Omental fat pad (tissue), 4 donors: ENCODE results near the gene CALB2. TPM values are rescaled to one million over a fixed set of nuclear protein-coding genes. Genes with fewer than 3 reads are reported as not detected.

Experiments used
- ATAC-seq: fragments of 150-250 bp; one replicate; pipeline ENCODE4 v1.9.1; 2016; ENCODE audit warnings: mild to moderate bottlenecking, moderate library complexity; ENCODE audit not compliant: low FRiP score
- DNase-seq: peaks from one replicate; pipeline ENCODE4 v3.0.0-alpha.2; 2019; ENCODE audit warnings: low spot score
- CTCF ChIP-seq, 3 donors: fragments of 450-650 bp; IDR thresholded peaks; one replicate each; pipeline ENCODE4 v1.5.1; 2016 to 2017; ENCODE audit warnings: antibody characterized with exemption in 3 of 3, mild to moderate bottlenecking in 3 of 3, moderate library complexity in 2 of 3
- total RNA-seq, 4 donors: library from RNA; depleted of rRNA; stranded (reverse); fragments of >200 nt; gene quantifications; one replicate each; pipeline ENCODE4 v1.1.0, GENCODE V29; 2016

Gene CALB2
- total RNA-seq, 4 donors from 2014 or later = 15.0 to 148 (median 105) TPM

DNA sequence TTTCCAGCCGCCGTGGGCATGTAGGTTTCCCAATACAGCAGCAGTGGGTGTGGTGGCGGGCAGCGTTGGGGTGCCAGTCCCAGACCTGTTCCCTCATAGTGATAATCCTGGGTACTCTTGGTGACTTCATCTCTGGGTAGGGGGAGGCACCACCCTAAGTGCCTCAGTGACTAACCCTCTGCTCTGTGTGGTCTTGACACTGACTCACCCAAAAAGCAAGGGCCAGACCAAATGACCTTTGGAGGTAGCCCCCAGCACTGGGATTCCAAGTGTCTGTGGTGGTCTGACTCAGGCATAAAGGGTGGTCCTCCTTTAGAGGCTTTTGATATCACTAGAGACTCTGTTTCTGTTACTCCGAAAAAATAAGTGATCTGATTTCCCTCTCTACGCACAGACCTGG is 908 bp downstream of the CALB2 start:
- no peak for TF ChIP-seq CTCF (IDR thresholded peaks at IDR 0.05)
- DNase-seq (no peak), ATAC-seq (peak; percentile 61)

DNA sequence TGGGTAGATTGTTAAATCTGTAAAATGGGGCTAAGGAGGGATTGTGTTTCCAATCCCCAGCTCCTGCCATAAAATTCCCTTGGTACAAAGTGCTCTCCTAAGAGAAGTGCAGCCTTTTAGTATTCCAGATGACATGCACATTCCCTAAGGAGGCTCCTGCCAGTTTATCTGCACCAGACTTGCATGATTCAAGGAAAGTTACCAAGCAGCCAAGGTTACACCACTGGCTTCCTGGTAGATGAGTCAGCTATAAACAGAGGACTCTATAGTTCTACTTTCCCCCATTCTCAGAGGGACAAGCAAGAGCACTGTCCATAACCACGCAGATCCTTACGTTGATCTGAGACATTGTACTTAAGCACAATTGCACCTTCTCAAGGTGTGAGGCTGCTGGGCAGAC is 1.9 kb downstream of the CALB2 start:
- no peak for TF ChIP-seq CTCF (IDR thresholded peaks at IDR 0.05)
- ATAC-seq (peak; percentile 71), DNase-seq (no peak)

DNA sequence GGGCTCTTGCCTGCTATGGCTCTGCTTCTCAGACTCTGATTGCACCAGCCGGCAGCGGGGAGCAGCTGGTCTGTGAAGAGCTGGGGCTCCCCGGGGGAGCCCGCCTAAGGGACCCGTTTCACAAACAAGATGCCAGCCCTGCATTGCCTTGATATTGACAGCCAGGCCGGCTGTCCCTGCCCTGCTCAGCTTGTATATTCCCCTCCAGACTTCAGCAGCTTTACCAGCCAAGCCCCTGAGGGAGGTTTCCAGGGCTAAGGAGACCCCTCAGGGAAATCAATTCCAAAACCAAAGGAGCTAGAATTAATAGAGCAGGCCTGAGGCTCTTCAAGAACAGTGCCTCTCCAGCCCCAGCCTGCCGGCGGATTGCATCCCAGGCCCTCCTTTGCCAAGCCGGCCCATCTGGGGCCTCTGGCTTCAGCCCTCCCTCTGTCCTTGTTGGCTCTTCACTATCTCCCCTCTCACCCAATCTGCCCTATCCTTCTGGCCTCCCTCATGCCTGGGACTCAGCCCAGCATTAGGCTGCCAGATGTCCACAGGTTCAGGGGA is 5.7 kb downstream of the CALB2 start:
- ATAC-seq (no peak), DNase-seq (no peak)
- TF ChIP-seq CTCF (IDR thresholded peaks at IDR 0.05) = no peak

GRCh38 chr16:71365021-71365420 is 6.5 kb downstream of the CALB2 start:
- no peak for ATAC-seq

GRCh38 chr16:71367241-71367976 is 8.9 kb downstream of the CALB2 start:
- ATAC-seq (peak; percentile 33), DNase-seq (no peak)
- TF ChIP-seq CTCF (IDR thresholded peaks at IDR 0.05) = no peak

More at GRCh38 chr16:71365021-71365420, 6.5 kb downstream of the CALB2 start:
- DNase-seq = no peak
- no peak for TF ChIP-seq CTCF (IDR thresholded peaks at IDR 0.05)

DNA sequence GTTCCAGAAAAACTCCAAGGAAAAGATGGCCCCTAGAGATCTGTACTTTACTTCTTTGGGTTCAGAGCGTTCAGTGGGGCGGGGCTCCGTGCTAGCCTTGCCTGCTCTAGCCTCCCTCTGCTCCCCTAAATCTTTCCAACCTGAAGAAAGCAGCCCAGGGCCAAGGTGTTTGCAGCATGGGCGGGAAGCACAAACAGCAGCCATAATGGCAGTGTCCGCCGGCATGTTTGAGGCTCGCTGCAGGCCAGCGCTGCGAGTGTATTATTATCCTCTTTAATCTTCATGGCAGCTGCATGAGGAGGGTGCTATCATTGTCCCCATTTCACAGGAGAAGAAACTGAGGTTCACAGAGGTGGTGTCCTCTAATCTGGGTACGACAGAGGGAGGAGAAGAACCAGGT is 10.4 kb downstream of the CALB2 start:
- TF ChIP-seq CTCF (IDR thresholded peaks at IDR 0.05) = no peak
- ATAC-seq (no peak), DNase-seq (no peak)

DNA sequence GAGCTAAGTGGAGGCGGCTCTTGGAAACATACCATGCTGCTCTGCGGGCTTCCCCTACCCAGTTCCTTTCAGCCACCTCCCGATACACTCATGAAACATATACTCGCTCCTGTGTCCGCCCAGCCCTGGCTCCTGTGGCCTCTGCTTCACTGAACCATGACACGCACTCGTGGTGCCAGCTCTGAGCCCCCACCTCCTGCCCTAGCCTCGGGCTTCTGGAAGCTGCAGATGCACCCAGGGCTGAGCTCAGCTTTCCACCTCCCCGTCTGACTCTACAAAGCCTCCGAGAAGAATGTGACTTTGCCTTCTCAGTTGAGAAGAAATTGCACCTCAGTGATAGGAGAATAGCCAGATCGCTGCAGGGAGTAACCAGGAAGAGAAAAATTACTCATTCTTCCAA is 11.0 kb downstream of the CALB2 start:
- no peak for TF ChIP-seq CTCF (IDR thresholded peaks at IDR 0.05)
- DNase-seq (no peak), ATAC-seq (no peak)
